Endothelial cell of umbilical vein (primary cell): ENCODE data around the gene RILPL1. TPM values are rescaled to one million over a fixed set of nuclear protein-coding genes. Genes with fewer than 3 reads are reported as not detected.
"Not testable (repeated sequence)": the region's sequence is repeated elsewhere in the genome, so short reads cannot be mapped to it uniquely, and the experiment has no call there.

ENCODE experiments used
- BruUV-seq: library from RNA; stranded (reverse); fragments of 400-500 nt; replicated peaks from 2 replicates; lab custom pipeline; 2021; lab: Mats Ljungman, UMichigan
- CTCF ChIA-PET: fragments of 300-600, 350-600 bp; sonication (Branson Sonifier 250); formaldehyde crosslinking; loops from one replicate; lab custom pipeline; 2021; ENCODE audit warnings: antibody characterized with exemption, inconsistent platforms; lab: Charles Lee
- POLR2A ChIA-PET: fragments of 300-600, 350-600 bp; sonication (Branson Sonifier 250); formaldehyde crosslinking; loops from one replicate; lab custom pipeline; 2021; ENCODE audit warnings: antibody characterized with exemption, inconsistent platforms; lab: Charles Lee
- DNase-seq: peaks from one replicate; pipeline ENCODE4 v3.0.0-alpha.2; 2011; ENCODE audit warnings: low read depth, low spot score
- FAIRE-seq: peaks from 2 replicates; lab custom pipeline; 2011; peaks lifted over from hg19 to GRCh38; lab: Jason Lieb, UNC
- H2AFZ ChIP-seq: 2 replicates; pipeline ENCODE4 v1.6.0; 2012; ENCODE audit warnings: low read depth, low read length, control low read depth, inconsistent platforms
- H3K27ac ChIP-seq: 2 replicates; pipeline ENCODE4 v1.5.1; 2011; ENCODE audit warnings: low read depth, mild to moderate bottlenecking, control low read depth, low read length, moderate library complexity; ENCODE audit not compliant: insufficient read depth
- H3K27me3 ChIP-seq, 2 experiments: 2 replicates each; pipeline versions ENCODE4 v1.6.0 to v1.6.1; 2011; ENCODE audit warnings: low read length in 2 of 2, mixed read lengths in 1 of 2; ENCODE audit not compliant: control insufficient read depth in 2 of 2, insufficient read depth in 2 of 2
- H3K36me3 ChIP-seq, 2 experiments: 2 replicates in 1 of 2; 3 replicates in 1 of 2; pipeline ENCODE4 v1.5.1; 2011; ENCODE audit warnings: low read length in 2 of 2, mild to moderate bottlenecking in 1 of 2, moderate library complexity in 1 of 2; ENCODE audit not compliant: control insufficient read depth in 2 of 2, insufficient read depth in 2 of 2; ENCODE audit errors: extremely low read depth in 1 of 2
- H3K4me1 ChIP-seq: 3 replicates; pipeline ENCODE4 v1.5.1; 2011; ENCODE audit warnings: mild to moderate bottlenecking, low read length; ENCODE audit not compliant: control insufficient read depth, insufficient read depth; ENCODE audit errors: extremely low read depth
- H3K4me2 ChIP-seq: 2 replicates; pipeline ENCODE4 v1.6.1; 2011; ENCODE audit warnings: low read length, control low read depth, mixed read lengths; ENCODE audit not compliant: insufficient read depth
- H3K4me3 ChIP-seq, 3 experiments: fragments of 200-600 bp in 1 of 3; sonication (generic), shearing (Covaris generic) in 1 of 3; replicated peaks in 1 of 3; 2 replicates each; pipeline ENCODE4 v1.5.1; 2011 to 2016; ENCODE audit warnings: control low read depth in 3 of 3, low read length in 3 of 3, mild to moderate bottlenecking in 2 of 3, inconsistent platforms in 1 of 3, low read depth in 1 of 3, moderate library complexity in 1 of 3; ENCODE audit not compliant: insufficient read depth in 1 of 3
- H3K79me2 ChIP-seq: 2 replicates; pipeline ENCODE4 v1.6.0; 2012; ENCODE audit warnings: low read length, inconsistent platforms; ENCODE audit not compliant: control insufficient read depth, insufficient read depth
- H3K9ac ChIP-seq: replicated peaks from 2 replicates; pipeline ENCODE3; 2011; ENCODE audit warnings: low read length, control low read depth; ENCODE audit not compliant: insufficient read depth; ENCODE audit errors: extremely low read depth
- H3K9me1 ChIP-seq: replicated peaks from 3 replicates; pipeline ENCODE4 v1.6.0; 2011; ENCODE audit warnings: mild to moderate bottlenecking, low read length; ENCODE audit not compliant: control insufficient read depth, insufficient read depth; ENCODE audit errors: extremely low read depth
- H3K9me3 ChIP-seq: replicated peaks from 2 replicates; pipeline ENCODE4 v1.5.1; 2012; ENCODE audit warnings: low read length, inconsistent platforms; ENCODE audit not compliant: control insufficient read depth, insufficient read depth
- H4K20me1 ChIP-seq: replicated peaks from 2 replicates; pipeline ENCODE3; 2011; ENCODE audit warnings: mild to moderate bottlenecking, low read length; ENCODE audit not compliant: control insufficient read depth, insufficient read depth; ENCODE audit errors: extremely low read depth
- CTCF ChIP-seq, 2 donors: IDR thresholded peaks; 1 replicate in 1 of 2; 2 replicates in 1 of 2; pipeline ENCODE4 v1.5.1; 2011; ENCODE audit warnings: low read length in 2 of 2, mild to moderate bottlenecking in 2 of 2, moderate library complexity in 2 of 2, control low read depth in 1 of 2, inconsistent platforms in 1 of 2, low read depth in 1 of 2; ENCODE audit not compliant: insufficient read depth in 1 of 2; ENCODE audit errors: extremely low read depth in 1 of 2
- EZH2 ChIP-seq: IDR thresholded peaks from 2 replicates; pipeline ENCODE4 v1.6.1; 2012; ENCODE audit warnings: borderline replicate concordance, low read depth, mild to moderate bottlenecking, moderate library complexity, low read length, inconsistent platforms; ENCODE audit not compliant: severe bottlenecking
- FOS ChIP-seq: IDR thresholded peaks from 2 replicates; pipeline ENCODE4 v1.6.1; 2011; ENCODE audit warnings: mild to moderate bottlenecking, low read length, moderate library complexity, borderline replicate concordance; ENCODE audit not compliant: insufficient read depth
- GATA2 ChIP-seq: IDR thresholded peaks from 2 replicates; pipeline ENCODE4 v1.7.0; 2011; ENCODE audit warnings: low read depth, mild to moderate bottlenecking, moderate library complexity, mixed read lengths, low read length; ENCODE audit not compliant: insufficient read length, insufficient read depth
- JUN ChIP-seq: IDR thresholded peaks from 2 replicates; pipeline ENCODE4 v1.6.1; 2011; ENCODE audit warnings: borderline replicate concordance, low read depth; ENCODE audit not compliant: insufficient read length, insufficient read depth
- MYC ChIP-seq: IDR thresholded peaks from one replicate; pipeline ENCODE4 v1.6.1; 2011; ENCODE audit warnings: mild to moderate bottlenecking, low read depth, low read length
- POLR2A ChIP-seq: IDR thresholded peaks from 2 replicates; pipeline ENCODE4 v1.6.1; 2012; ENCODE audit warnings: low read depth, mild to moderate bottlenecking, control low read depth, low read length
- POLR2AphosphoS5 ChIP-seq: IDR thresholded peaks from 2 replicates; pipeline ENCODE4 v1.6.1; 2012; ENCODE audit warnings: low read depth, mild to moderate bottlenecking, control low read depth, low read length, moderate library complexity; ENCODE audit not compliant: insufficient read depth
- dilution Hi-C: fragments of 300-500 bp; cut with MboI; formaldehyde crosslinking; loops from one replicate; pipeline ENCODE4 v1.15.0; 2019; ENCODE audit warnings: low sequenced_read_pairs; ENCODE audit not compliant: extremely low pct_ligation_motif_present
- intact Hi-C: fragments of 100-400 bp; cut with micrococcal nuclease; formaldehyde crosslinking; loops from one replicate; pipeline ENCODE4 v1.10.0; 2022
- polyA plus RNA-seq, 4 experiments: library from polyadenylated mRNA; depleted of rRNA in 3 of 4; stranded (reverse) in 3 of 4; unstranded in 1 of 4; fragments of >200 nt; gene quantifications; 2 replicates each; pipeline versions ENCODE4 v1.2.1 to v1.2.3, GENCODE V29; 2011 to 2012; ENCODE audit warnings: missing spikeins in 1 of 4
- total RNA-seq: library from RNA; stranded (reverse); gene quantifications from 2 replicates; pipeline ENCODE4 v1.2.3, GENCODE V29; 2021
- TF ChIP-seq, protein P1 (sequence below): IDR thresholded peaks from 2 replicates; pipeline ENCODE4 v1.6.1; 2011; ENCODE audit not compliant: insufficient read depth, insufficient read length

RILPL1 gene
- total and polyA plus RNA-seq, 2 donors (not counting 3 experiments of a cell fraction or from before 2014, with no cell fraction given), result 30.4 to 34.3 TPM

GRCh38 chr12:123465084-123465483 is 68.4 kb downstream of the RILPL1 start:
- POLR2A ChIA-PET, result no interaction called here
- no peak for FAIRE-seq

GRCh38 chr12:123463174-123463573 is 70.3 kb downstream of the RILPL1 start:
- H3K9ac ChIP-seq, H3K9me3 ChIP-seq, H2AFZ ChIP-seq, H3K4me1 ChIP-seq, H3K4me3 ChIP-seq, intact Hi-C loops, H4K20me1 ChIP-seq, DNase-seq, H3K9me1 ChIP-seq, BruUV-seq, H3K36me3 ChIP-seq, FAIRE-seq, dilution Hi-C loops, H3K4me2 ChIP-seq, H3K27me3 ChIP-seq, H3K27ac ChIP-seq: not testable (repeated sequence)
- H3K79me2 ChIP-seq, result peaks cover 31% of the 10 kb centered on the region
- ChIA-PET CTCF (interaction anchor here (0.8 kb wide), 1 partner anchor 8 kb away, joined by 3 read pairs; no protein-coding TSS in a partner anchor), POLR2A (interaction anchor here (0.7 kb wide), 1 partner anchor 60 kb away, joined by 4 read pairs; no protein-coding TSS in a partner anchor)

More at GRCh38 chr12:123465084-123465483, 68.4 kb downstream of the RILPL1 start:
- Histone ChIP-seq H3K4me3 (no peak overlapping the region), H3K9me1 (no peaks in the 10 kb centered on the region), H3K27ac (no peak overlapping the region), H2AFZ (no peak overlapping the region), H3K27me3 (no peaks in the 10 kb centered on the region), H3K4me1 (no peaks in the 10 kb centered on the region), H4K20me1 (no peaks in the 10 kb centered on the region), H3K79me2 (peaks cover 24% of the 10 kb centered on the region), H3K9me3 (no peaks in the 10 kb centered on the region), H3K4me2 (no peak overlapping the region), H3K36me3 (peaks cover 5 to 6% of the 10 kb centered on the region in 2 experiments), H3K9ac (no peak overlapping the region)
- peak; percentile 20 for DNase-seq
- TF ChIP-seq JUN (no peak), POLR2AphosphoS5 (no peak), MYC (no peak), EZH2 (no peak), POLR2A (no peak), CTCF (IDR thresholded peaks at IDR 0.05; ENCODE audit: extremely low read depth in 1 of 2, insufficient read depth in 1 of 2, low read depth in 1 of 2, low read length in 2 of 2) (no peak), GATA2 (no peak), FOS (no peak)
- TF ChIP-seq, protein P1, sequence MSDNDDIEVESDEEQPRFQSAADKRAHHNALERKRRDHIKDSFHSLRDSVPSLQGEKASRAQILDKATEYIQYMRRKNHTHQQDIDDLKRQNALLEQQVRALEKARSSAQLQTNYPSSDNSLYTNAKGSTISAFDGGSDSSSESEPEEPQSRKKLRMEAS, result no peak
- dilution Hi-C loops, result no loop called here
- CTCF ChIA-PET, result interaction anchor here (0.8 kb wide), 1 partner anchor 44 kb away, joined by 4 read pairs; no protein-coding TSS in a partner anchor
- no TSS peak for BruUV-seq
- intact Hi-C loops, result no loop called here
